HL-60 (cell line): ENCODE data around the gene UAP1.

Experiments used
- DNase-seq, 2 experiments: peaks; one replicate each; pipeline ENCODE4 v3.0.0-alpha.2; 2010 to 2020; ENCODE audit warnings: low read depth in 1 of 2, low spot score in 1 of 2
- H3K27ac ChIP-seq: fragments of 250-450 bp; sonication (Bioruptor Pico); replicated peaks from 2 replicates; pipeline ENCODE4 v1.5.1; 2020; ENCODE audit warnings: mild to moderate bottlenecking, moderate library complexity
- H3K27me3 ChIP-seq: fragments of 250-450 bp; sonication (Bioruptor Pico); 2 replicates; pipeline ENCODE4 v1.5.1; 2021; ENCODE audit warnings: mild to moderate bottlenecking, moderate library complexity; ENCODE audit not compliant: insufficient read depth, poor library complexity, severe bottlenecking
- H3K4me3 ChIP-seq: replicated peaks from 2 replicates; pipeline ENCODE4 v1.5.1; 2011; ENCODE audit warnings: mild to moderate bottlenecking, control low read depth, low read length; ENCODE audit not compliant: insufficient read depth
- GABPA ChIP-seq: IDR thresholded peaks from 2 replicates; pipeline ENCODE4 v1.6.1; 2012; ENCODE audit warnings: low read depth
- POLR2AphosphoS5 ChIP-seq: IDR thresholded peaks from 2 replicates; pipeline ENCODE4 v1.6.1; 2012; ENCODE audit warnings: low read depth
- SPI1 ChIP-seq: IDR thresholded peaks from 2 replicates; pipeline ENCODE4 v1.6.1; 2012; ENCODE audit warnings: low read depth, mild to moderate bottlenecking, borderline replicate concordance
- TF ChIP-seq, protein P1 (sequence below): IDR thresholded peaks from 2 replicates; pipeline ENCODE4 v1.6.1; 2012; ENCODE audit warnings: low read depth; ENCODE audit not compliant: insufficient replicate concordance
- TF ChIP-seq, protein P2 (sequence below): IDR thresholded peaks from one replicate; pipeline ENCODE4 v1.5.1; 2011; ENCODE audit warnings: low read length, control low read depth, inconsistent platforms; ENCODE audit not compliant: insufficient read depth

The UAP1 gene

DNA sequence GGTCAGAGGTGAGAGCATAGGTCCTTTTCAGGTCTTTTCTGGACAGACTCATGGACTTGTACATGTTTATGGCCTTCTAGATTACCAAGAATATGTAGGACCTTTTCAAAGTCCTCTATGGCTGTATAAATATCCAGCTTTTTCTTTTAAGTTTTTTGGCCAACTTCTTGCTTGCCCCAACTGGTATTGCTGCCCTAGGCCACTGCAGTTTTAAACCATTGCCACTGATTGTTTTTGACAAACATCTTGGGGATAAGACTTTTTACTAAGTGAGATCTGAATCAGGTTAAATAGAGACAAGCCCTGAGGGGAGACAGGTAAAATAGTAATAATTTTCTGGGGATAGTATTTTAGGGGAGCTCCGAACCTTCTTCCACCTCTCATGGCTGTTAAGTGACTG is 56.0 kb downstream of the UAP1 start:
- H3K4me3 ChIP-seq, result no peak overlapping the region
- H3K27ac ChIP-seq, result no peak overlapping the region
- no peaks in the 10 kb centered on the region for H3K27me3 ChIP-seq
- no peak for DNase-seq
- TF ChIP-seq POLR2AphosphoS5 (no peak), GABPA (no peak), SPI1 (no peak)
- TF ChIP-seq, protein P1, sequence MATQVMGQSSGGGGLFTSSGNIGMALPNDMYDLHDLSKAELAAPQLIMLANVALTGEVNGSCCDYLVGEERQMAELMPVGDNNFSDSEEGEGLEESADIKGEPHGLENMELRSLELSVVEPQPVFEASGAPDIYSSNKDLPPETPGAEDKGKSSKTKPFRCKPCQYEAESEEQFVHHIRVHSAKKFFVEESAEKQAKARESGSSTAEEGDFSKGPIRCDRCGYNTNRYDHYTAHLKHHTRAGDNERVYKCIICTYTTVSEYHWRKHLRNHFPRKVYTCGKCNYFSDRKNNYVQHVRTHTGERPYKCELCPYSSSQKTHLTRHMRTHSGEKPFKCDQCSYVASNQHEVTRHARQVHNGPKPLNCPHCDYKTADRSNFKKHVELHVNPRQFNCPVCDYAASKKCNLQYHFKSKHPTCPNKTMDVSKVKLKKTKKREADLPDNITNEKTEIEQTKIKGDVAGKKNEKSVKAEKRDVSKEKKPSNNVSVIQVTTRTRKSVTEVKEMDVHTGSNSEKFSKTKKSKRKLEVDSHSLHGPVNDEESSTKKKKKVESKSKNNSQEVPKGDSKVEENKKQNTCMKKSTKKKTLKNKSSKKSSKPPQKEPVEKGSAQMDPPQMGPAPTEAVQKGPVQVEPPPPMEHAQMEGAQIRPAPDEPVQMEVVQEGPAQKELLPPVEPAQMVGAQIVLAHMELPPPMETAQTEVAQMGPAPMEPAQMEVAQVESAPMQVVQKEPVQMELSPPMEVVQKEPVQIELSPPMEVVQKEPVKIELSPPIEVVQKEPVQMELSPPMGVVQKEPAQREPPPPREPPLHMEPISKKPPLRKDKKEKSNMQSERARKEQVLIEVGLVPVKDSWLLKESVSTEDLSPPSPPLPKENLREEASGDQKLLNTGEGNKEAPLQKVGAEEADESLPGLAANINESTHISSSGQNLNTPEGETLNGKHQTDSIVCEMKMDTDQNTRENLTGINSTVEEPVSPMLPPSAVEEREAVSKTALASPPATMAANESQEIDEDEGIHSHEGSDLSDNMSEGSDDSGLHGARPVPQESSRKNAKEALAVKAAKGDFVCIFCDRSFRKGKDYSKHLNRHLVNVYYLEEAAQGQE, result no peak
- TF ChIP-seq, protein P2, sequence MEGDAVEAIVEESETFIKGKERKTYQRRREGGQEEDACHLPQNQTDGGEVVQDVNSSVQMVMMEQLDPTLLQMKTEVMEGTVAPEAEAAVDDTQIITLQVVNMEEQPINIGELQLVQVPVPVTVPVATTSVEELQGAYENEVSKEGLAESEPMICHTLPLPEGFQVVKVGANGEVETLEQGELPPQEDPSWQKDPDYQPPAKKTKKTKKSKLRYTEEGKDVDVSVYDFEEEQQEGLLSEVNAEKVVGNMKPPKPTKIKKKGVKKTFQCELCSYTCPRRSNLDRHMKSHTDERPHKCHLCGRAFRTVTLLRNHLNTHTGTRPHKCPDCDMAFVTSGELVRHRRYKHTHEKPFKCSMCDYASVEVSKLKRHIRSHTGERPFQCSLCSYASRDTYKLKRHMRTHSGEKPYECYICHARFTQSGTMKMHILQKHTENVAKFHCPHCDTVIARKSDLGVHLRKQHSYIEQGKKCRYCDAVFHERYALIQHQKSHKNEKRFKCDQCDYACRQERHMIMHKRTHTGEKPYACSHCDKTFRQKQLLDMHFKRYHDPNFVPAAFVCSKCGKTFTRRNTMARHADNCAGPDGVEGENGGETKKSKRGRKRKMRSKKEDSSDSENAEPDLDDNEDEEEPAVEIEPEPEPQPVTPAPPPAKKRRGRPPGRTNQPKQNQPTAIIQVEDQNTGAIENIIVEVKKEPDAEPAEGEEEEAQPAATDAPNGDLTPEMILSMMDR, result no peak

DNA sequence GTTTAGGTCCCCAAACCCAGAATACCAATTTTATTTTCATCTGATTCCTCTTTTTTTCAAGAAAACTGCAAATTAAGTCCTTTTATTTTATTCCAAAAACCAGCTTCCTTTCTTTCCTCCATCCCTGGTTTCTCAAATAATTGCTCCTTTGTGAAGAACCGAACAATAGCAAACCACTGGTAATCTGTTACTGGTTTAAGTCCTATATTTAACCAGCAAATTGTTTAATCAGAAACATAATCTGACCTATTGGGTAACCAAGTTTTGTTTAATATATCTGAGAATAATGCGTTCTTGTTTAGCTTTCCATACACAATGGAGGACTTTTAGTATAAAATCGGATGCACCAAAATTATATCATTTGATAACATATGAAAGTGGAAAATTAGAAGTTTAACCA is 57.6 kb downstream of the UAP1 start:
- no peak for DNase-seq
- TF ChIP-seq, protein P2, result no peak
- TF ChIP-seq, protein P1, result no peak
- TF ChIP-seq SPI1, result no peak
- TF ChIP-seq POLR2AphosphoS5, result no peak
- TF ChIP-seq GABPA, result no peak
- Histone ChIP-seq H3K27ac (no peak overlapping the region), H3K27me3 (no peaks in the 10 kb centered on the region), H3K4me3 (no peak overlapping the region)

DNA sequence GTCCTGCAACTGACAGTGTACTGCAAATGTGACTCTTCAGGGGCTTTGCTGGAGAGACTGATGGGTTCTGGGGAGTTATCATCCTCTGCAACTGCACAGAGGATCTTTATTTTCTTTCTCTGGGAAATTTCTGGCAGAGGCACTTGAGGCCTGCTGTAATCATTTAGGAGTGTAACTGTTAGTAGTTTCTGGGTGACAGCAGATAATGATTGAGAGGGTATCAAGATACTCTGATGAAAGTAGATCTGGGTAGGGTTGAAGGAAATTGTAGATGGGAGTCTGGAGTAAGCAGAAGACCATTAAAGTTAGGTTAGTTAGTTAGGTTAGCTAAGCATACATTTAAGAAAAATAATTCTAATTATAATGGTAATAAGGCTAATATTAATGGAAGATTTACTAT is 59.7 kb downstream of the UAP1 start:
- Histone ChIP-seq H3K4me3 (no peak overlapping the region), H3K27ac (no peak overlapping the region), H3K27me3 (no peaks in the 10 kb centered on the region)
- no peak for DNase-seq
- TF ChIP-seq GABPA (no peak), SPI1 (no peak), POLR2AphosphoS5 (no peak)
- TF ChIP-seq, protein P1, result no peak
- TF ChIP-seq, protein P2, result no peak
